Stomach smooth muscle (tissue), 2 donors: ENCODE measurements around the gene EHHADH.

Source experiments
- H3K27ac ChIP-seq: one replicate; pipeline ENCODE4 v1.7.0; 2013; ENCODE audit warnings: mild to moderate bottlenecking, low read length, inconsistent platforms
- H3K27me3 ChIP-seq, 2 donors: one replicate each; pipeline ENCODE4 v1.7.0; 2013; ENCODE audit warnings: low read length in 2 of 2; ENCODE audit not compliant: insufficient read depth in 2 of 2, control insufficient read depth in 1 of 2
- H3K36me3 ChIP-seq, 2 donors: one replicate each; pipeline ENCODE4 v1.7.0; 2013; ENCODE audit warnings: low read length in 2 of 2; ENCODE audit not compliant: control insufficient read depth in 2 of 2, insufficient read depth in 2 of 2
- H3K4me1 ChIP-seq: one replicate; pipeline ENCODE4 v1.7.0; 2013; ENCODE audit warnings: low read length; ENCODE audit not compliant: control insufficient read depth, insufficient read depth
- H3K4me3 ChIP-seq, 2 donors: one replicate each; pipeline ENCODE4 v1.7.0; 2013; ENCODE audit warnings: low read length in 2 of 2
- H3K9ac ChIP-seq, 2 donors: one replicate each; pipeline ENCODE4 v1.7.0; 2013; ENCODE audit warnings: low read length in 2 of 2, mild to moderate bottlenecking in 1 of 2
- H3K9me3 ChIP-seq, 2 donors: one replicate each; pipeline ENCODE4 v1.7.0; 2013; ENCODE audit warnings: low read length in 2 of 2; ENCODE audit not compliant: control insufficient read depth in 2 of 2
- donor health status: healthy.
- donor health status: Pancreatic carcinoma.

Gene EHHADH

DNA sequence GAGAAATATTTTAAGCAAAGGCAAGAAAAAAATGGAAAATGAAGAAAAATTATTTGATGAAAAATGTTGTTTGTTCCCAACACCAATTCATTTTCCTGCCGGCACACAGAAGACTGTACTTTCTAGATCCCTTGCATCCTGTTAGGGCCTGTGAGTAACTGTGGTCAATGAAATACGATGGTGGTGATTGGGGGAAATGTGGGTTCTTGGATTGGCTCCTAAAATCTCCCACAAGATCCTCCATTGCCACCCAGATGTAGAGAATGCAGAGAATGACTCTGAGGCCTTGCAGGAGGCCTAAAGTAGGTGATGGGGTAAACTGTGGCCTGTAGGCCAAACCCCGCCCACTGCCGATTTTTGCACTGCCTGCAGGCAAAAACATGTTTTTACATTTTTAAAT lies 54.6 kb downstream of the EHHADH start:
- Histone ChIP-seq H3K9ac (no peak overlapping the region), H3K27me3 (no peaks in the 10 kb centered on the region), H3K4me1 (no peaks in the 10 kb centered on the region), H3K27ac (no peak overlapping the region), H3K36me3 (peaks cover 0 to 4% of the 10 kb centered on the region in 2 donors), H3K9me3 (no peaks in the 10 kb centered on the region), H3K4me3 (no peak overlapping the region)

DNA sequence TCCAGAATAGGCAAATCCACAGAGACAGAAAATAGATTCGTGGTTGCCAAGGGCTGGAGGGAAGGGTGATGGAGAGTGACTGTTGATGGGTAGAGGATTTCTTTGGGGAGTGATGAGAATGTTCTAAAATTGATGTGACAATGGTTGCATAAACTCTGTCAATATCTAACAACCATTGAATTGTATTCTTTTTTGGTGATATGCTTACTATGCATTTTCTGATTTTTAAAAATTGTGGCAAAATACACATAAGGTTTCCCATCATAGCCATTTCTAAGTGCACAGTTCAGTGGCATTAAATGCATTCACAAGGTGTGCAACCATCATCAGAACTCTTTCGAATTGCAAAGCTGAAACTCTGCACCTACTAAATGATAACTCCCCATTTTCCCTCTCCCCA lies 56.8 kb downstream of the EHHADH start:
- no peaks in the 10 kb centered on the region for H3K27me3 ChIP-seq
- no peaks in the 10 kb centered on the region for H3K4me1 ChIP-seq
- peaks cover 8 to 10% of the 10 kb centered on the region in 2 donors for H3K36me3 ChIP-seq
- H3K9ac ChIP-seq = no peak overlapping the region
- H3K4me3 ChIP-seq = no peak overlapping the region
- H3K27ac ChIP-seq = no peak overlapping the region
- H3K9me3 ChIP-seq = no peaks in the 10 kb centered on the region

DNA sequence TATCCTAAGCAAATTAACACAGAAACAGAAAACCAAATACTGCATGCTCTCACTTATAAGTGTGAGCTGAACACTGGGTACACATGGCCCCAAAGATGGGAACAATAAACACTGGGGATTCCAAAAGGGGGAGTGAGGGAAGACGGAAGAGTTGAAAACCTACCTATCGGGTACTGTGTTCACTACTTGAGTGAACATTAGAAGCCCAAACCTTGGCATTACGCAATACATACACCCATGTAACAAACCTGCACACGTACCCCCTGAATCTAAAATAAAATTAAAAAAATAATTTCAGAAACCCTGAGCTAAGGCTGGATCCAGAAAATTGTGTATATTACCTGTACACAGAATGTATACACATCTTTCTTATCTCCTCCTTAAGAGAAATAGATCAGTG lies 58.2 kb downstream of the EHHADH start:
- H3K27ac ChIP-seq = no peak overlapping the region
- no peaks in the 10 kb centered on the region for H3K9me3 ChIP-seq
- H3K9ac ChIP-seq = no peak overlapping the region

DNA sequence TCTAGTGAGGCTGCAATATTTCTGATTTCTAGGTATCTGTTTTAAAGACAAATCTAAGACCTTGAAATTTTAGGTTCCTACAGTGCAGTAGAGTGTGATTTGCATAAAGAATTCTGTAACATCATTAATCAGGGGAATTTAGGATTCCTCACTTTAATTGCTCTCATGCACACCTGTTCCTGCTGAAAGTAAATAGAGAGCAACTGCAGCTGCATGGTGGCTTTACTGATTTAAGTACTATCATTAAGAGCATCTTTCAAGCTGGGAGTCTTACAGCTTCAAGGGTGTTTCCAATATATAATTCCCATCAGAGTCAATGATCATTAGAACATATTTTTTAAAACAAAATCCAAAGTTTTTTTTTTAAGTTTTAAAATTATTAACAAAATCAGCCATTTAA lies 65.0 kb downstream of the EHHADH start:
- peaks cover 4 to 10% of the 10 kb centered on the region in 2 donors for H3K36me3 ChIP-seq
- no peak overlapping the region for H3K27ac ChIP-seq
- no peaks in the 10 kb centered on the region for H3K4me1 ChIP-seq
- no peaks in the 10 kb centered on the region for H3K9me3 ChIP-seq
- H3K4me3 ChIP-seq = no peak overlapping the region
- H3K27me3 ChIP-seq = no peaks in the 10 kb centered on the region
- H3K9ac ChIP-seq = no peak overlapping the region

More for the DNA sequence above, 58.2 kb downstream of the EHHADH start:
- Histone ChIP-seq H3K27me3 (no peaks in the 10 kb centered on the region), H3K4me3 (no peak overlapping the region), H3K36me3 (peaks cover 4 to 10% of the 10 kb centered on the region in 2 donors), H3K4me1 (no peaks in the 10 kb centered on the region)

DNA sequence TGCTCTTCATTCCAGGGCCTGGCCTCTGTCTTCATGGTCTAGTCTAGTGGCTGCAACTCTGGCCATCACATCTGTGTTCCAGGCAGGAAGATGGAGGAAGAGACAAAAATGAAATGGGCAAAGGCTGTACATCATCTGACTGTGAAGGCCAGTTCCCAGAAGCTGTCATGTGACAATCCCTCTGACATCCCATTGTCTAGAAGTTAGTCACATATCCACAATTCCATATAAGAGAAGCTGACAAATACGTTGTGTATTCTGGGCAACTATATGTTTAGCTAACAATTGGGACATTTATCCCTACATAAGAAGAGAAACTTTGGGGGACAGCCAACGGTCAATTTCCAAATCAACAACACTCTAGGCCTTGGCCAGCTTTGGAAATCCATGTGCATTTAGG lies 66.5 kb downstream of the EHHADH start:
- H3K4me3 ChIP-seq = no peak overlapping the region
- no peaks in the 10 kb centered on the region for H3K27me3 ChIP-seq
- no peak overlapping the region for H3K9ac ChIP-seq

DNA sequence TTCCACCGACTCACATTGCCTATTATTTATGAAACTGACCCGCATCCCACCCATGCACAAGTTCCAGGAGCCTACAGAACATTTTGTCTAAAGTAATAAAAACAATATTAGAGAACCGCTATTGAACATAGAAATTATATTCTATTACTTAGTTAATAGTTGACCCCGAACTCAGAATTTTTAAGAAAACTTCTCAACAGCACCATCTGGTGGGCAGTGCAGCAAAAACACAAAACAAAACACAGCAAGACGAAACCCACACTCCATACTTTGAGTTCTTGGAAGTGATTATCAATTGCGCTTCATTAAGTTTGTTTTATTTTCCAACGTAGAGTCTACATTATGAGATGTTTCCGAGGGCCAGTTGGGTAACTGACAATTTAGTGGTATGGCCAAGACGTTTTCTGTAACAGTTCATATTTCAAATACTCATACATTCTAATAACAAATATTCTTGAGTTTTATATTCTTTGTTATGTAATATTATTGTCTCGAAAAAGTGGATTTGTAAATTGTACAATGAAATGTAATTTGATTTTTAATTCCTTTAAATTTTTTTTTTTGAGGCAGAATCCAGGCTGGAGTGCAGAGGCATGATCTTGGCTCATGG lies 77.0 kb downstream of the EHHADH start:
- Histone ChIP-seq H3K4me3 (no peak overlapping the region), H3K27me3 (peaks cover 0 to 8% of the 10 kb centered on the region in 2 donors), H3K27ac (no peak overlapping the region), H3K4me1 (no peaks in the 10 kb centered on the region), H3K36me3 (no peaks in the 10 kb centered on the region), H3K9ac (no peak overlapping the region), H3K9me3 (no peaks in the 10 kb centered on the region)

More for the DNA sequence above, 66.5 kb downstream of the EHHADH start:
- Histone ChIP-seq H3K9me3 (no peaks in the 10 kb centered on the region), H3K4me1 (no peaks in the 10 kb centered on the region), H3K36me3 (peaks cover 0 to 1% of the 10 kb centered on the region in 2 donors), H3K27ac (no peak overlapping the region)

DNA sequence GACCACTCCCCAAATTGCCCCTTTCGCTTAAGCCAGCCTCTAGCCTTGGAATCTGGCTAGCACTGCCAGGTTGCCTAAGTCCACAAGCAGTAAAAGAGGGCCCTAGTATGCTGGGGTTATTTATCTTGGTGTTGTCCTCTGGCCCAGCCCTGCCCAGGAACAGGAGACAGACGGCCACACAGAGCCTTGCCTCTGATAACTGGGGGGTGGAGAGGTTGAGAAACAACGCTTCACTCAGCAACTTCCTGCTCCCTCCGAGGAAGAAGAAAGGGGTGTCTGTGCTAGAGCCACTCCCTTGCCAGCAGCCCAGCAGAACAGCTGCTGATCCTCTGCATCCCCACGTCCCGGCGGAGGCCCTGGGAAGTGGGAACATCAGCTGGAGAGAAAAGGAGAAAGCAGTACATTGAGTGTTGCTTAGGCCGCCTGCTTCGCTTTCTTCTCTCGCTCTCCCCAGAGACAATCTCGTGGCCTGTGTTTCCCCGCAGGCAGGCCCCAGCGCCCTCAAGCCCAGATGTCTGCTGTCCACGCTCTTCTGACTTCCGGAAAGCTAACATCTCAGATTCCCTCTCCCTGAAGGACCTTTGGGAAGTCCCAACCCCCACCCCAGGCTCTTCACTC lies 78.4 kb downstream of the EHHADH start:
- no peaks in the 10 kb centered on the region for H3K36me3 ChIP-seq
- H3K9ac ChIP-seq = peak overlapping the region in 1 of 2 donors; percentile 53
- H3K4me3 ChIP-seq = peak overlapping the region in 1 of 2 donors; percentile 35
- H3K4me1 ChIP-seq = no peaks in the 10 kb centered on the region
- H3K9me3 ChIP-seq = no peaks in the 10 kb centered on the region
- H3K27ac ChIP-seq = no peak overlapping the region
- H3K27me3 ChIP-seq = peaks cover 0 to 6% of the 10 kb centered on the region in 2 donors

DNA sequence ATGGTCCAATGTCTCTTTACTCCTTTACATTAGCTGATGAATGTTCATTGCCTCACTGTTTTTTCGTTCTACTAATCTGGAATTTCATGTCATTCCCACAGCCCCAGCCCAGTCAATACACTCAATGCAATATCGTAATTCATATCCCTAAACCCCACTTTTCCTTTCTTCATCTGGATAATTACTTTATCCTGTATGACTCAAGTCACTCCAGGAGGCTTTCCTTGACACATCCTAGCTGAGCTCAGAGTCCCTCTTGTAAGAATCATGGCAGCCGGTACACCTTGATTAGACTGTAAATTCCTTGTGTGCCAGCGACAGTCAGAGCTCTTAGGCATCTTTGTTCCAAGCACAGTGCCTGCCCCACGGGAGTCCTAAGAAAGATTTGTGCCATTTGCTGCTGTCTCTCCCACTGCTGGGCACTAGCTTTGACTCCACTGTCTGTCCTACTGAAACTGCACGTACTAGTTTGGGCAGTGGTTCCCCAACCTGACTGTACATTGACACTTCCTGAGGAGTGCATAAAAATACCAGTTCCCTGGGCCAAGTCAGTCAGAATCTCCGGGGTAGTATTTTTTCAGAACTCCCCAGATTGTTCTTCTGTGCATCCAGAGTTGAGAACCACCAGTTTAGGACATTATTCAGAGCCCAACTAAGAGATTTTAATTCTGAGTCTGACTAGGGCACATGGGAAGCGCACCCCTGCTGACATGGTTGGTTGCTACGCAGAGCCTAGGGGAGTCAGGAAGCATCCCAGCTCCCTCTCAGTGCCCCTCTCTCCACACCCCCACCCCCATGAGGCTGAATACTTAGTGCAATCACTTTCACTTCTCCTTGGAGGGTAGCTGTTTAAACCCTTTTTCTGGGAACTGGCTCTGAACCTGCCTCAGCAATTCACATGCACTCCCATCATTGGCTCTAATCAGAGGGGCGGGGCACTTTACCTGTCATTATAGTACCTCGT lies 81.5 kb downstream of the EHHADH start:
- H3K4me1 ChIP-seq = no peaks in the 10 kb centered on the region
- H3K9ac ChIP-seq = no peak overlapping the region
- no peaks in the 10 kb centered on the region for H3K9me3 ChIP-seq
- no peaks in the 10 kb centered on the region for H3K36me3 ChIP-seq
- no peak overlapping the region for H3K27ac ChIP-seq
- no peak overlapping the region for H3K4me3 ChIP-seq
- no peaks in the 10 kb centered on the region for H3K27me3 ChIP-seq

DNA sequence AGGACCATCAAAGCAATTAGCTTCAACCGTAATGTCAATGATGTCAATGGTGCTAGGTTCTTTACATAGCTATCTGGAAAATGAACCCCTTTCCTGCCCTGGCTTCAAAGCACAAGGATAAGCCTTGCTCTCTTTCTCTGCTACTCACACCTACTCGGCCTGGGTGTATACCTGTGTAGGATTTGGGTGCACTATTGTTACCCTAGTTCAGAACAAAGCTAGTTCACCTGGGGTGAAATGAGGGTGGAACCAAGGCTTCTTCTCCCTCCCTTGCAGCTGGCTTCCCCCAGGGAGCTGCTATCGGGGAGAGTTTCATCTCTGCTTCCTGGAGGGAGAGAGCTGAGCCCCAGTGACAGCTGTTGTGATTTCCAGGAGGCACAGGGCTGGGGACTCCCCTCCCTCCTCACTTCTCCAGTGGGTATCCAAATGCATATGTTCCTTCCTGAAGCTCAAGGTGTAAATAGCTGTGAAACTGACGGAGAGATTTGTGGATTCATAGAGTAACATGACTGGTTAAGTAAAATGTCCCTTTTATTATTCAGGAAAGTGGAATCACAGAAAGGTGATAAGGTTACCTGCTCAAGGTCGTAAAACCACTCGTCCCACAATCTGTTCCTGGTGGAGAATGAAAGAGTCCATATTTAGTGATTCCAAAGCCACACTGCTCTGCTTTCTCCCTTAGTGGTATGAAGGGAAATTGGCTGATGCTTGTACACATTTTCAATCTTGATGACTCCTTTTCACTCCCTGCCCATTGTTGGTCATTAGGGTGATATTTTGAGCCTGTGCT lies 89.2 kb downstream of the EHHADH start:
- Histone ChIP-seq H3K4me3 (no peak overlapping the region), H3K27ac (no peak overlapping the region), H3K27me3 (no peaks in the 10 kb centered on the region)

DNA sequence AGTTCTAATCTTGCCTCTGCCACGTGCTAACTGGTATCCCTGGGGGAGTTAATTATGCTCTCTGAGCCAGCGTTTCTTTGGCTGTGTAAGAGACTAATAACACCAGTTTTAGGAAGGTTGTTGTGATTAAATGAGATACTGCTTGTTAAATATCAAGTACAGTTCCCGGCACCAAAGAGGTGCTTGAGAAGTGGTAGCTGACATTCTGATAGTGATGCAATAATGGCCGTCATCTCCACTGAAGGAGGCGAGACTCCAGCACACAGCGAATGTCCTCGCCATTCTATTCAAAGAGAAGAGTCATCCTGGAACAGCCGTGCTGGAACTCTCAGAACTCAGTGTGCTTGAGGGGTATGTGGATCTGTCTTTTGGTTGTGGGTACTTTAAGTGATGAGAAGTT lies 91.2 kb downstream of the EHHADH start:
- no peak overlapping the region for H3K9ac ChIP-seq
- H3K27ac ChIP-seq = no peak overlapping the region
- no peaks in the 10 kb centered on the region for H3K36me3 ChIP-seq
- H3K27me3 ChIP-seq = no peaks in the 10 kb centered on the region
- H3K9me3 ChIP-seq = no peaks in the 10 kb centered on the region
- H3K4me3 ChIP-seq = no peak overlapping the region
- H3K4me1 ChIP-seq = no peaks in the 10 kb centered on the region

More for the DNA sequence above, 89.2 kb downstream of the EHHADH start:
- Histone ChIP-seq H3K36me3 (no peaks in the 10 kb centered on the region), H3K9ac (no peak overlapping the region), H3K9me3 (no peaks in the 10 kb centered on the region), H3K4me1 (no peaks in the 10 kb centered on the region)
